Cardiac atrium fibroblast (primary cell): ENCODE measurements around the gene NCF1. TPM values are rescaled to one million over a fixed set of nuclear protein-coding genes. Genes with fewer than 3 reads are reported as not detected.

Source experiments
- total RNA-seq: library from RNA; depleted of rRNA; stranded (reverse); fragments of >200 nt; gene quantifications from 2 replicates; pipeline ENCODE4 v1.2.3, GENCODE V29; 2015

Gene NCF1
- 0.32 TPM in 1 of 2 replicates, not detected in the other for total RNA-seq

DNA sequence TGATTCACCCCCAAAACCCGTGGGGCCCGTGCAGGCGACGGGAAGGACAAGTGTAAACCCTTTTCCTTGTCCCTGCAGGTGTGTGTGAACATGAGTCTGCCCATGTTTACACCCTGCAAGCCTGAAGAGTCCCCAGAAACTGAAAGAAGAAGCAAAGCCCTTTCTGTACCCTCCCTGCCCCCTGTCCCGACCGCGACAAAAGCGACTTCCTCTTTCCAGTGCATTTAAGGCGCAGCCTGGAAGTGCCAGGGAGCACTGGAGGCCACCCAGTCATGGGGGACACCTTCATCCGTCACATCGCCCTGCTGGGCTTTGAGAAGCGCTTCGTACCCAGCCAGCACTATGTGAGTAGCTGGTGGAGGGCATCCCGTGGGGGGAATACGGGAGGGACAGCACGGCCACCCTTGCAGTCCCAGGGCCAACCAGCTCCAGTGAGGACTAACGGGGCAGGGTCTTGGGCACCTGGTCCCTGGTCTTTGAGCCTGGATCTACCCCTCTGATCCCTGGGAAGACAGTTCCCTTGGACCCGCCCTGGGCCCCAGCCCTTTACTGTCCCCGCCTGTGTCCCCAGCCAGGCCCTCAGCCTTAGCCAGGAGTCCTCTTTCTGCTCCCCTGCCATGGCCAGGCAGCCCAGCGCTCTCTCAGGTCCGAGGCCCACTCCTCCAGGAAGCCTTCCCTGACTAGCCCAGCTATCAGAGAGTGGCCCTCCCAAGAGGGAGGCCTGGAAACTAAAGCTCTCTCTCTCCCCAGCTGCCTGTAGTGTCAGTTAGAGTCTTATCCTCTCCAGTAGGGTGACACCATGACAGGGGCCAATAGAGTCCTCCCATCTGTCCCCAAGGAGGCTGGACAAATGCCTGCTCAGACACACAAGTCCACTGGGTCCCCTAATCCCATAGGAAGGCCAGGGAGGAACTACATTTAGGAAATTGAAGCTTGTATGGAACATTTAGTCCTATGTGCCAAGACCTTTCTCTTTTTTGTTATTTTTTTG is at the start of gene NCF1:
TSS of gene NCF1 (plus strand) at position 252 of the 991 bp plus-strand sequence. CDS start at position 273, 21 bp downstream.

Other genes starting within 250 kb of the NCF1 start
- 113 and 119 TPM in 2 replicates for gene GTF2I, start 116.3 kb upstream of the NCF1 start, total RNA-seq
- gene GTF2IRD2, start 77.6 kb downstream of the NCF1 start, total RNA-seq: 1.9 and 9.6 TPM in 2 replicates
- gene CASTOR2, start 190.7 kb downstream of the NCF1 start, total RNA-seq: 9.6 and 26.4 TPM in 2 replicates